ENCODE results near the gene TEX53. TPM values are rescaled to one million over a fixed set of nuclear protein-coding genes. Genes with fewer than 3 reads are reported as not detected.
A peak's percentile ranks its signal among the peaks of the same experiment; 100 is the strongest.

Gene TEX53
- total RNA-seq, 2 donors from 2014 or later, result not detected

GRCh38 chr9:114687034-114687433, 29.4 kb upstream of the TEX53 start:
- no peak overlapping the region for H3K4me3 ChIP-seq
- no peaks in the 10 kb centered on the region for H3K4me1 ChIP-seq
- no peak overlapping the region for H3K9ac ChIP-seq (ENCODE audit: low read depth in 2 of 2, low read length in 2 of 2)
- TF ChIP-seq, protein P1, sequence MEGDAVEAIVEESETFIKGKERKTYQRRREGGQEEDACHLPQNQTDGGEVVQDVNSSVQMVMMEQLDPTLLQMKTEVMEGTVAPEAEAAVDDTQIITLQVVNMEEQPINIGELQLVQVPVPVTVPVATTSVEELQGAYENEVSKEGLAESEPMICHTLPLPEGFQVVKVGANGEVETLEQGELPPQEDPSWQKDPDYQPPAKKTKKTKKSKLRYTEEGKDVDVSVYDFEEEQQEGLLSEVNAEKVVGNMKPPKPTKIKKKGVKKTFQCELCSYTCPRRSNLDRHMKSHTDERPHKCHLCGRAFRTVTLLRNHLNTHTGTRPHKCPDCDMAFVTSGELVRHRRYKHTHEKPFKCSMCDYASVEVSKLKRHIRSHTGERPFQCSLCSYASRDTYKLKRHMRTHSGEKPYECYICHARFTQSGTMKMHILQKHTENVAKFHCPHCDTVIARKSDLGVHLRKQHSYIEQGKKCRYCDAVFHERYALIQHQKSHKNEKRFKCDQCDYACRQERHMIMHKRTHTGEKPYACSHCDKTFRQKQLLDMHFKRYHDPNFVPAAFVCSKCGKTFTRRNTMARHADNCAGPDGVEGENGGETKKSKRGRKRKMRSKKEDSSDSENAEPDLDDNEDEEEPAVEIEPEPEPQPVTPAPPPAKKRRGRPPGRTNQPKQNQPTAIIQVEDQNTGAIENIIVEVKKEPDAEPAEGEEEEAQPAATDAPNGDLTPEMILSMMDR (IDR thresholded peaks at IDR 0.05), result no peak
- DNase-seq, result no peak
- no peaks in the 10 kb centered on the region for H3K9me3 ChIP-seq
- no peaks in the 10 kb centered on the region for H3K36me3 ChIP-seq
- intact Hi-C loops (cut with DNase I), result no loop called here
- H3K27me3 ChIP-seq, result no peaks in the 10 kb centered on the region
- no peak overlapping the region for H3K27ac ChIP-seq

DNA sequence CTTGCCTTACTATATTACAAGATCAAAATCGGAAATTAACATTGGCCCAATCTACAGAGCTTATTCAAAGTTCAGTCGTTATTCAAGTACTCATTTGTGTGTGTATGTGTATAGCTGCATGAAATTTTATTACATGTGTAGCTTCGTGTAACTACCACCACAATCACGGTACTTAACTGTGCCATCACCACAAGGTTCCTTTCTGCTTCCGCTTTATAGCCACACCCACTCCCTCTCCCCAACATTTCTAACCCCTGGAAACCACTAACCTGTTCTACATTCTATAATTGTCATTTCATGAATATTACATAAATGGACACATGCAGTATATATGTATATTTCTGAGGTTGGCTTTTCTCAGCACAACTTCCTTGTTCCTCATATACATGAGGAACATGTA, 28.3 kb upstream of the TEX53 start:
- Histone ChIP-seq H3K4me3 (no peak overlapping the region), H3K27me3 (no peaks in the 10 kb centered on the region), H3K27ac (no peak overlapping the region), H3K36me3 (no peaks in the 10 kb centered on the region), H3K9me3 (no peaks in the 10 kb centered on the region), H3K9ac (ENCODE audit: low read depth in 2 of 2, low read length in 2 of 2) (no peak overlapping the region), H3K4me1 (no peaks in the 10 kb centered on the region)
- intact Hi-C loops (cut with DNase I), result no loop called here
- TF ChIP-seq, protein P1 (IDR thresholded peaks at IDR 0.05), result no peak
- DNase-seq, result no peak

DNA sequence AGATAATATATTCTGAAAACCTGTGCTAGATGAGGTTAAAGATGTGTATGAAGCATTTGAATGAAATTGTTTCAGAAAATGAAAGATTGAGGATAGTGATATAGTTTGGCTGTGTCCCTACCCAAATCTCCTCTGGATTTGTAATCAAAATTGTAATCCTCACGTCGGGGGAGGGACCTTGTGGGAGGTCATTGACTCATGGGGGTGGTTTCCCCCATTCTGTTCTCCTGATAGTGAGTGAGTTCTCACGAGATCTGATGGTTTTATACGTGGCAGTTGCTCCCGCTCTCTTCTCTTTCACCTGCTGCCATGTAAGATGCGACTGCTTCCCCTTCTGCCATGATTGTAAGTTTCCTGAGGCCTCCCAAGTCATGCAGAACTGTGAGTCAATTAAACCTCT, 26.4 kb upstream of the TEX53 start:
- H3K4me1 ChIP-seq, result no peaks in the 10 kb centered on the region
- no peak overlapping the region for H3K9ac ChIP-seq (ENCODE audit: low read depth in 2 of 2, low read length in 2 of 2)
- intact Hi-C loops (cut with DNase I), result loop anchor here (5.0 kb wide), 1 partner anchor 53 kb away; no protein-coding TSS in a partner anchor
- H3K36me3 ChIP-seq, result no peaks in the 10 kb centered on the region
- TF ChIP-seq, protein P1 (IDR thresholded peaks at IDR 0.05), result no peak
- no peaks in the 10 kb centered on the region for H3K9me3 ChIP-seq
- H3K27me3 ChIP-seq, result no peaks in the 10 kb centered on the region
- H3K27ac ChIP-seq, result no peak overlapping the region
- DNase-seq, result no peak
- H3K4me3 ChIP-seq, result no peak overlapping the region

- Histone ChIP-seq H3K27me3 (no peaks in the 10 kb centered on the region), H3K27ac (no peak overlapping the region), H3K9ac (ENCODE audit: low read depth in 2 of 2, low read length in 2 of 2) (no peak overlapping the region), H3K4me3 (no peak overlapping the region), H3K36me3 (no peaks in the 10 kb centered on the region), H3K4me1 (no peaks in the 10 kb centered on the region), H3K9me3 (no peaks in the 10 kb centered on the region)
- intact Hi-C loops (cut with DNase I), result loop anchor here (2.0 to 5.0 kb wide), 2 partner anchors 54 to 228 kb away; no protein-coding TSS in a partner anchor
- TF ChIP-seq, protein P1 (IDR thresholded peaks at IDR 0.05), result no peak
- no peak for DNase-seq
Measured at GRCh38 chr9:114682846-114683245, 25.2 kb upstream of the TEX53 start.

DNA sequence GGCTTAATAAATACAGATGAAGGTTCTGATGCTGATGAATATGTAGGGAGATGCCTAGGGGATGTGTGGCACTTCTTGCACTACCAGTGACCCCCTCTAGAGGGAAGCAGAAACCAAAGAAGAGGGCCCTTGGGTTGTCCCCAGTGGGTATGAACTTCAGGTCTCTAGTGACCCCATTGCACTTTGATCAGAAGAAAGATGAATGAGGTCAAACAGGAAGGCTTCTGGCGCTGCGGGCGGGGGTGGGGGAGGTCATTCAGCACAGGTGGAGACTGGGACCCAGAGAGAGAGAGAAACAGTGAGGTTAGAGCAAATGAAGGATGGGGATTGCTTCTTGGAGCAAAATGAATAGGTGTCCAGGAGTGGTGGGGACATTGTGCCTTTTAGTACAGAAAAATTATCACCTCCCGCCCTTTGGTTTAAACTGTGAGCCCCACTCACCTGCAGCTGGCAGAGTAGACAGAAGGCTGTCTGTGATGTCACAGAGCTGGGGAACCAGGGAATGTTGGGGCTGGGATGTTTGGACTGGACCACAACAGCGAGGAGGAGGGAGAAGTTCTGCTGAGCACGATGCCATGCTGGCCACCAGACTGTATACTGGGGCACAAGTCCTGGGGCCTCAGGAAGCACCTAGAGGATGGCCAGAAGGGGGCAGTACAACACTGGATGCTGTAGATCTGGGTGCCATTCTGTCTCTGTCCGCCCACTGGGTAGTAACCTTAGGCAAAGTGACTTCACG, 24.2 kb upstream of the TEX53 start, which contains the start of gene TEX48:
TEX48 (minus strand) TSS at position 599 of the 739 bp plus-strand sequence. CDS start 10,469 bp downstream, outside the sequence.
- Histone ChIP-seq H3K9me3 (no peaks in the 10 kb centered on the region), H3K27me3 (no peaks in the 10 kb centered on the region), H3K27ac (no peak within 1 kb of the TSS), H3K9ac (ENCODE audit: low read depth in 2 of 2, low read length in 2 of 2) (no peak within 1 kb of the TSS), H3K36me3 (no peaks in the 10 kb centered on the region), H3K4me3 (no peak within 1 kb of the TSS), H3K4me1 (no peaks in the 10 kb centered on the region)
- DNase-seq, result peak; percentile 82
- TF ChIP-seq, protein P1 (IDR thresholded peaks at IDR 0.05), result peak; percentile 59
- intact Hi-C loops (cut with DNase I), result loop anchor here (2.0 to 5.0 kb wide), 3 partner anchors 56 to 333 kb away; no protein-coding TSS in a partner anchor
